HG03159 (cell line): ENCODE measurements around the gene ESAM.
A peak's percentile ranks its signal among the peaks of the same experiment; 100 is the strongest.

Experiments
- ATAC-seq: cut with Tn5 transposase; IDR thresholded peaks from one replicate; pipeline ENCODE4 v1.9.1; 2021; ENCODE audit warnings: mild to moderate bottlenecking, moderate library complexity; ENCODE audit not compliant: unreplicated experiment

ESAM gene

GRCh38 chr11:124753624-124754023, 8.5 kb downstream of the ESAM start:
- no peak for ATAC-seq

- no peak for ATAC-seq
These were observed 8.9 kb downstream of the ESAM start for GRCh38 chr11:124753205-124753604.

- ATAC-seq: no peak
These were observed 9.5 kb downstream of the ESAM start for GRCh38 chr11:124752471-124753102.

GRCh38 chr11:124751741-124752470, 10.2 kb downstream of the ESAM start, which contains the start of gene VSIG2:
VSIG2 (minus strand) TSS chr11:124752255; CDS start chr11:124752137, 118 bp downstream.
- no peak for ATAC-seq

DNA sequence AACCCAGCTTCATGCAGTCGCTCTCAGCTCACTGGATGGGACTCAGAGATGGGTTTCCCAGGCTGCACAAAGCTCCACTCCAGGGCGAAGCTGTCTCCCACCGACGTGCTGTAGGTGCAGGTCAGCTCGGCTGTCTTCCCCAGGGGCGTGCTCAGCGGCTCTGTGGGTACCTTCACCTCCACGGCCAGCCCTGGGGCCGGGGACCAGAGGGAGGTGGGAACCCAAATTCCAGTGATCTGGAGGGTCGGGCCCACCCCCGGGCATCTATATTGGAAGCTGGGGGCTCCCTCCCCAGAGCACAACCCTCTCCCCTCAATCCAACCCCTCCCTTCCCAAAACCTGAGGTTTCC, 10.7 kb downstream of the ESAM start:
- no peak for ATAC-seq

- no peak for ATAC-seq
These were observed 12.2 kb downstream of the ESAM start for GRCh38 chr11:124749912-124750311.

- ATAC-seq: no peak
These were observed 13.4 kb downstream of the ESAM start for GRCh38 chr11:124748481-124749343.

DNA sequence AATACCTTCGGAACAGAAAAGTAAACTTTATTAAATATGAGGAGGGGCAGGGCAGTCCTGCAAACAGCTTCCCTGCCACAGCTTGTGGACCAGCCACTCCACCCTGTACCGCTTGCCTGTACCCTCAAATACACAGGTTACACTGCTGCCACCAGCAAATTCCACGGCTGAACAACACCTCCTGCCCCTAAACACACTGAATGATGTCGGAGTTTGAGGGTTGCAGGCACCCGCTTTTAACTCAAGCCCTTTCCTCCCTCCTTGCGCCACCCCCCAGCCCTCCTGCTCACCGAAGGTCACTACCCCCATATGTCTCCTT, 14.0 kb downstream of the ESAM start:
- ATAC-seq: no peak

DNA sequence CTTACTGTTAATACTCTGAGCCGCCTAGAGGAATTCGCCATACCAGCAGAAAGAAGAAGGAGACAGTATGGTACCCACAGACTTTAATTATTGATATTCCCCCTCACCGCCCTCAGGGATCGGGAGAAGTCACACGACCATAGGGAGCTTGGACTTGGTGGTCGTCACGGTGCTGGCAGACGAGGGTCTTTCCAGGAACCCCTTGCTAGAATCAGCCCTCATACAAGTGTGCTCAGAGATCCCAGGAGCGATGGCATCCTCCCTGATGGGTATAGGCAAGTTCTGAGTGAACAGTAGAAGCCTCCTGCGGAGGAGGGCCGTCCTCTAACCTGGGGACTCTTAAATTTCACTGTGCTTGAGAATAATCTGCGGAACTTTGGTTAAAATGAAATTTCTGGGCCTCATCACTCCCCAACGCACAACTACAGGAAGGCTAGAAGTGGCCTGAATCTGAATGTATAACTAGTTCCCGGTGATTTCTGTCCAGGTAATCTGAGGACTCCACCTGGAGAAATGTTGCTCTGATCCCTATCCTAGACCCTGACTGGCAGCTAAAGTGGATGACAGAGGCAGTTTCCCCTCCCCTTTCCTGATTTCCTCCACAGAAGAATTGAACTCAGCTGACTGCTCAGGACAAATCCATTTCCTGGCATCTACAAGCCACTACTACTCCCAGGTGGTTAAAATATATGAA, 14.5 kb downstream of the ESAM start:
- no peak for ATAC-seq

- ATAC-seq: peak; percentile 90
These were observed 15.4 kb downstream of the ESAM start for GRCh38 chr11:124746621-124747243.

DNA sequence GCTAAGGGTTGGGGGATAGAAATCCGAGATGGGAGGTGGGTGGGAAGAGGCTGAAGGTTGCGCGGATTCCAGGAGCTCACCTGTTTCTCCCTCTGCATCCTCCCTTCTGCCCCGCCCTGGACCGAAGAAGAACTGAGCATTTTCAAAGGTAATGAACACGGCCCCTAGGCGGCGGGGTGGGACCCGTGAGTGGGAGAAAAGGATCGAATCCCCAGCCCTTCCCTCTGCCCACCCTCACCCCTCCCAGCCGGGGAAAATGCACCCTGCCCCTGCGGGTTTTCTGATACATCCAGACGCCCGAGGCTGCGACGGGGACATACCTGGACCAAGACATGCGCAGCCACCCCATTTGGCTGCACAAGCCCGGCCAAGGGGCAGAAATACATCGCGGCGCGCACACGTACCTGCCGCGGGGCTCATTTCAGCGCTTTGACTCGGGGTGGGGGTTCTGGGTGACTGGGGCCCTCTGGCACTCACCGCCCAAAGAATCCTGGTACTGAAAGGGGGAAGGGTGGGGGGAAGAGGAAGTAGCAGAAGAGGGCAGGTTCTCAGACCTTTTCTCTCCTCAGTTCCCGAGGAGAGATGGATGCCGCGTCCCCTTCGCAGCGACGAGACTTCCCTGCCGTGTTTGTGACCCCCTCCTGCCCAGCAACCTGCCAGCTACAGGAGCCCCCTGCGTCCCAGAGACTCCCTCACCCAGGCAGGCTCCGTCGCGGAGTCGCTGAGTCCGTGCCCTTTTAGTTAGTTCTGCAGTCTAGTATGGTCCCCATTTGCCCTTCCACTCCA, 16.1 kb downstream of the ESAM start:
- ATAC-seq: peak; percentile 17

DNA sequence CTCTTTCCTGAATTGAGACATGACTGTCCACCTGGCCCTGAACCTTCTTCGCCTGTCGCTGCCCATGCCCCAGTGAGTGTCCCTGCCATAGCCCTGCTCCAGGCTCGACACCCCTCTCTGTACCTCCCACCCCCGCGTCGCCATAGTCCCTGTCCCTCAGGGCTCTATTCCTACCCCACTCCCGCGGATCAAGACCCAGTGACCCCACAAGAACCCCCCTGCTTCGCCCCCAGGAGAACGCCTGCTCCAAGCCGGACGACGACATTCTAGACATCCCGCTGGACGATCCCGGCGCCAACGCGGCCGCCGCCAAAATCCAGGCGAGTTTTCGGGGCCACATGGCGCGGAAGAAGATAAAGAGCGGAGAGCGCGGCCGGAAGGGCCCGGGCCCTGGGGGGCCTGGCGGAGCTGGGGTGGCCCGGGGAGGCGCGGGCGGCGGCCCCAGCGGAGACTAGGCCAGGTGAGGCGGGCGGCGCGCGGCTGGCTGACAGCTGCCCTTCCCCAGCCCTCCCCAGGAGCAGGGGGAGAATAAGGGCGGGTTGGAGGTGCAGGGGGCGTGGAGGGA, 16.7 kb downstream of the ESAM start:
- no peak for ATAC-seq

DNA sequence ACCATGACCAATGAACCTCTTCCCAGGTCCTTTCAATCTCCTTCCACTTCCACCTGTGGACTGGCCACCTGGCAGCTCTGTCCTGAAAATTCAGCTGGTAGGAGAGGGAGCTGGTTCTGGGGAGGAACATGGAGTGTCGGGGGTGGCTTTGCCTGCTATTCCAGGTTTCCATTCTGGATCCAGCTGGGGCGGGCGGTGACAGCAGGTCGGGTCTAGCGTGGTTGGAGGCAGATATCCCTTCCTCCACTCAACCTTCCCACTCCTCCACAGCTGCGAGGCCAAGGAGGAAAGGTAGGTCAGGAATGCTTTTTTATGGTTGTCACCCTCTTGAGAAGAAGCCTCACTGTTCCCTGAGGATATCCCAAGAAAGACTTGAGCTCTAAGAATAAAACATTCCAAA, 19.0 kb downstream of the ESAM start:
- no peak for ATAC-seq

GRCh38 chr11:124742555-124742954, 19.5 kb downstream of the ESAM start:
- no peak for ATAC-seq

GRCh38 chr11:124740277-124740882, 21.7 kb downstream of the ESAM start:
- peak; percentile 46 for ATAC-seq

DNA sequence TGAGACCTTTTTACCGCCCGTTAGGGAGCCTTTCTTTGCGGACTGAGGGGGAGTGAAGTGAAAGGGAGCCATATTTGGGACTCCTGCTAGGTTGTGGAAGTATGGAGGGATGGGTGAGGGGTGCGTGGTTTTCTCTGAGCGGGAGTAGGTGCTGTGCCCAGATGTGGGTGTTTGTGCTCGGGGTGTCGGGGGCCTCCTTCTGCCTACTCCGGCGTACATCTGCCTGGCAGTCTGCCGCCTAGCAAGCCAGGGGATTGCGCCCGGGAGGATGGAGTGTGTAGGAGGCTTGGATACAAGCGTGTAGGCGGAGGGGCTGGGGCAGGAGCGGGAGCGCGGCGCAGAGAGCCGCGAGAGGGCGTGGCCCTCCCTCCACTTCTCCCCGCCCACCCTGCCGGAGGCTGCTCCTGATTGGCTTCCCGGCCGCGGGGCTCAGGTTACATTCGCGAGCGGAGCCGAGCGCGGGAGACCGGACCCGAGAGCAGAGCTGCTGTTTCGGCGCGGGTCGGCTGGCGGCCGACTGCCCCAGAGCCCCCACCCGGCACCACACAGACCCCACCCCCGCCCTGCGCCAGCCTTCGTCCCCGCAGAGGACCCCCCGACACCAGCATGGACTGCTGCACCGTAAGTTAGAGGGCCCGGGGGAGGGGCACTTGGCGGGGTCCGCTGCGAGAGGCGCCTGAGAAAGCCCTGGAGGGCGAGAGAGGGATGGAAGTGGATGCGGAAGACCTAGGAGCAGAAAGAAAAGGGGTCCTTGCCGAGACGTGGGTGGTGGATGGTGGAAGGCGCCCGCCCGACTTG, 22.4 kb downstream of the ESAM start, which contains the start of gene NRGN:
TSS of gene NRGN (plus strand) at position 464 of the 798 bp plus-strand sequence. CDS start at position 607, 143 bp downstream.
- ATAC-seq: peak; percentile 97

DNA sequence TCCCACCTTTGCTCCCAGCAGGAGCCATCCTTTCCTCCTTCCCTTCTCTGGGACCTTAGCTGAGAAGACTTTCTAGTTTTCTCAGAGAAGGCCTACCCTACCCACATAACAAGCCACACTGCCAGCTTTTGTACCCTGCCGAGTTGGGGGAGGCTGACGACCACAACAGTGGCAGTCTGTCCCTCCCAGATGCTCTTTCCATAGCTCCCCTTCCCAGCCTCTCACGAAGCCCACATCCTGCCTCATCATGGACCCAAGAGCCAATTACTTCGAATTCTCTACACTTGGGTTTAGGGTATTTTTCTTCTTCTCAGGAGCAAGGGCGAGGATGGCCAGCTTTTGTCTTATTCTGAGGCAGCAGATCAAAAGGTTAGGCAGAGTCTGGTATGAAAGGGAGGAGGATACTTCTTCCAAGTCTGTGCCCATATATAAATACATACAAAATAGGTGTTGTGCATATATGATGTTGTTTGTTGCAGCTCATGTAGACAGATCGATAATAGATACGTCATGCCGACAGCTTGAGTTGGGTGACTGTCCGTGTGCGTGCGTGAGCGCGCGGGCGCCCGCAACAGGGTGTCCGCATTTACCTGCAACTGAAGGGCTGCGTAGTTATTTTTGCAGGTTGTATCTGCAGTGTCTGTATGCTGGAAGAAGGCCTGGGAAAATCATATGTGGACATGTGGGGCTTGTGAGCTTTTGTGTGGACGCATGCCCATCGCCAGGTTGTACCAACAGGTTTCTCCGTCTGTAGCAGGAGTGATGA, 23.2 kb downstream of the ESAM start:
- ATAC-seq: no peak
